PFSK-1 (cell line): Measurements from ENCODE around the gene SYNGR1.

Experiments used
- POLR2AphosphoS5 ChIP-seq: IDR thresholded peaks from 2 replicates; pipeline ENCODE4 v1.6.1; 2012; ENCODE audit warnings: low read depth, mild to moderate bottlenecking, control low read depth, low read length, moderate library complexity
- REST ChIP-seq, 2 experiments: IDR thresholded peaks; 2 replicates each; pipeline versions ENCODE4 v1.6.1 to v1.8.0; 2011 to 2012; ENCODE audit warnings: low read depth in 2 of 2, low read length in 2 of 2, control low read depth in 1 of 2, inconsistent platforms in 1 of 2, mild to moderate bottlenecking in 1 of 2, moderate library complexity in 1 of 2; ENCODE audit not compliant: insufficient read depth in 1 of 2
- SIN3A ChIP-seq: IDR thresholded peaks from 2 replicates; pipeline ENCODE4 v1.6.1; 2012; ENCODE audit warnings: mild to moderate bottlenecking, low read length, moderate library complexity, borderline replicate concordance; ENCODE audit not compliant: insufficient read depth
- TAF1 ChIP-seq: IDR thresholded peaks from 2 replicates; pipeline ENCODE4 v1.6.1; 2012; ENCODE audit warnings: low read length, control low read depth, borderline replicate concordance; ENCODE audit not compliant: insufficient read depth

GRCh38 chr22:39419911-39420310 lies 70.1 kb downstream of the SYNGR1 start:
- no peak for TF ChIP-seq SIN3A
- TF ChIP-seq POLR2AphosphoS5, result no peak
- no peak for TF ChIP-seq REST (IDR thresholded peaks at IDR 0.05; ENCODE audit: insufficient read depth in 1 of 2, low read depth in 2 of 2, low read length in 2 of 2)
- TF ChIP-seq TAF1, result no peak
